GM12865 (cell line): Measurements from ENCODE around the gene FNIP1.

ENCODE experiments used
- DNase-seq: peaks from one replicate; pipeline ENCODE4 v3.0.0; 2010; ENCODE audit warnings: low read depth
- H3K4me3 ChIP-seq: 2 replicates; pipeline ENCODE4 v1.5.1; 2011; ENCODE audit warnings: mild to moderate bottlenecking, low read depth, low read length, control low read depth
- TF ChIP-seq, protein P1 (sequence below): IDR thresholded peaks from 2 replicates; pipeline ENCODE4 v1.5.1; 2011; ENCODE audit warnings: low read length, control low read depth, low read depth, inconsistent platforms; ENCODE audit not compliant: insufficient read depth; ENCODE audit errors: missing control alignments

FNIP1 gene

DNA sequence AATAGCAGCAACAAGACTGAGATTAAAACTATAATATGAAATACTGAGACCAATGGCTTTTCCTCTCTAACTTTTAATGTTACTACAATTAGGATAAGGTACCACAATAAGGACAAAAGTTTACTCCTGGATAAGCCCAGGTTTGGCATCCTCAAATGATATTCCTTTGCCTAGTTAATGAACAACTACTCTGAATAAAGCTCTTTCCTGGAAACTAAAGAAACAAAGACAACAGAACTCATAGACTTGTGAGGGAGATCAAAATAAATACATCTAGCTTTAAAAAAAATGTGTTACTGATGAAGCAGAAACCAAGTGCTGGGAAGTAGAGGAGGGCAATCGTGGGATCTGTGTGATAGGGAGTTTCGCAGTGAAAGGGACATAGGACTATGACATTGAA, 142.5 kb downstream of the FNIP1 start:
- H3K4me3 ChIP-seq: no peak overlapping the region
- no peak for DNase-seq
- TF ChIP-seq, protein P1, sequence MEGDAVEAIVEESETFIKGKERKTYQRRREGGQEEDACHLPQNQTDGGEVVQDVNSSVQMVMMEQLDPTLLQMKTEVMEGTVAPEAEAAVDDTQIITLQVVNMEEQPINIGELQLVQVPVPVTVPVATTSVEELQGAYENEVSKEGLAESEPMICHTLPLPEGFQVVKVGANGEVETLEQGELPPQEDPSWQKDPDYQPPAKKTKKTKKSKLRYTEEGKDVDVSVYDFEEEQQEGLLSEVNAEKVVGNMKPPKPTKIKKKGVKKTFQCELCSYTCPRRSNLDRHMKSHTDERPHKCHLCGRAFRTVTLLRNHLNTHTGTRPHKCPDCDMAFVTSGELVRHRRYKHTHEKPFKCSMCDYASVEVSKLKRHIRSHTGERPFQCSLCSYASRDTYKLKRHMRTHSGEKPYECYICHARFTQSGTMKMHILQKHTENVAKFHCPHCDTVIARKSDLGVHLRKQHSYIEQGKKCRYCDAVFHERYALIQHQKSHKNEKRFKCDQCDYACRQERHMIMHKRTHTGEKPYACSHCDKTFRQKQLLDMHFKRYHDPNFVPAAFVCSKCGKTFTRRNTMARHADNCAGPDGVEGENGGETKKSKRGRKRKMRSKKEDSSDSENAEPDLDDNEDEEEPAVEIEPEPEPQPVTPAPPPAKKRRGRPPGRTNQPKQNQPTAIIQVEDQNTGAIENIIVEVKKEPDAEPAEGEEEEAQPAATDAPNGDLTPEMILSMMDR: no peak

DNA sequence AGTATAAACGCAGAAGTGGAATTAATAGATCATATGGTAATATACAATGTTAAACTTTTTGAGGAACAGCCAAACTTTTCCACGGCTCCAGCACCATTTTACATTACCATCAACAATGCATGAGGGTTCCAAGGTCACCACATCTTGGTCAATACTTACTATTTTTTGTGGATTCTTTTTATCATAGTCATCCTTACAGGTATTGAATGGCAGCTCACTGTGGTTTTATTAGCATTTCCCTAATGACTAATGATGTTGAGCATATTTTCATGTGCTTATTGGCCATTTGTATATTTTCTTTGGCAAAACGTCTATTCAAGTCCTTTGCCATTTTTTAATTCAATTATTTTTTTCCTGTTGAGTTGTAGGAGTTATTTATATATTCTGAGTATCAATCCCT, 147.7 kb downstream of the FNIP1 start:
- TF ChIP-seq, protein P1: no peak
- H3K4me3 ChIP-seq: no peak overlapping the region
- DNase-seq: no peak

DNA sequence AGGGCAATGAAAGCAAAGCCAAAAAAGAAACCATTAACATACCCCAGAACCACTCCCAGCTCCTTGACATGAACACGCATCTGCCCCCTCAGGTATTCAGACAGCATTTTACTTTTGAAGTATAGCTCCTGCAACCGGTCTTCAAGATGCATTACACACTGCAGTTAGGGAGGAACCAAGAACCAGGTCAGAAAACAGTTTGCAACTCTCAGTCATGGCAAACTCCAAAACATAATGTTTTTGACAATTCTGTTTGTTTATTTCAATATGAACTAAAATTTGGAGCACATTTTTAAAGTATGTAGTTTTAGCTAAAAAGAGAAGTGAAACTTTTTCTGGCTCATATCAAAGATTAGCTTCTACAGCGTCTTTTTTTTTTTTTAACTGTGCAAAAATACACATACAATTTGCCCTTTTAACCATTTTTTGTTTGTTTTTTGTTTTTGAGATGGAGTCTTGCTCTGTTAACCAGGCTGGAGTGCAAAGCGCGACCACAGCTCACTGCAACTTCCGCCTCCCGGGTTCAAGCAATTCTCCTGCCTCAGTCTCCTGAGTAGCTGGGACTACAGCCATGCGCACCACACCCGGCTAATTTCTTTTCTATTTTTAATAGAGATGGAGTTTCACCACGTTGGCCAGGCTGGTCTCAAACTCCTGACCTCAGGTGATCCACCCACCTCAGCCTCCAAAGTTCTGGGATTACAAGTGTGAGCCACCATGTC, 149.6 kb downstream of the FNIP1 start:
- peak; percentile 54 for DNase-seq
- TF ChIP-seq, protein P1: no peak
- H3K4me3 ChIP-seq: peak overlapping the region; percentile 14; the same call in 1 of the 2 replicates

DNA sequence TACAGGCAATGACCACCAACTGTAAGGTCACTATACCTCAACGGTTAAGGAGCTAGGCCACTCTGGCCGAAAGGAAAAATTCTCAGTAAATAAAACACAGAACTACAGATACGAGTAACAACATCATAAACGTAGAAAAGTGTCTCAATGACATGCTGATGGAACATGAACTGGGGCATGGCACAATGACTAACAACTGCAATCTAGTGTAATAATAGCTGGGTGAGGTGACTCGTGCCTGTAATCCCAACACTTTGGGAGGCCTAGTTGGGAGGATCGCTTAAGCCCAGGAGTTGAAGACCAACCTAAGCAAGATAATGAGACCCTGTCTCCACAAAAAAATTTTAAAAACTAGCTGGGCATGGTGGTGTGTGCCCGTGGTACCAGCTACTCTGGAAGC, 152.0 kb downstream of the FNIP1 start:
- no peak for DNase-seq
- no peak overlapping the region for H3K4me3 ChIP-seq
- TF ChIP-seq, protein P1: no peak

DNA sequence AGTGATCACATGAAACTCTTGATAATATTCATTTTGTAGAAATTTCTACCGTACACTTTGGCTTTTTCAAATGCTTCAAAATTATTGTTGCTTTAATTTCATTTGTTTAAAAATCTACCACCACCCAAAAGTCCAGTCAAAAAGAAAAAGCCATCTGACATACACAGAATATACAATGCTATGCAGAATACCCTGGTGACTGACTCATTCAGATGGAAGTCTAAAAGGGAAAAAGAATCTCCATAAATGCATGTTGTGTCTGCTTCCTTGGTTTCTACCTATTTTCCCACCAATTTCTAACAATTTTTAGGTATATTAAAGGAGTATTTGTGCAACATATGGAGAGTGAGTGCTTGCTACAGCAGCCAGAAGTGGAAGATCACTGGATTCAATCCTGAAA, 152.4 kb downstream of the FNIP1 start:
- no peak overlapping the region for H3K4me3 ChIP-seq
- no peak for DNase-seq
- TF ChIP-seq, protein P1: no peak

DNA sequence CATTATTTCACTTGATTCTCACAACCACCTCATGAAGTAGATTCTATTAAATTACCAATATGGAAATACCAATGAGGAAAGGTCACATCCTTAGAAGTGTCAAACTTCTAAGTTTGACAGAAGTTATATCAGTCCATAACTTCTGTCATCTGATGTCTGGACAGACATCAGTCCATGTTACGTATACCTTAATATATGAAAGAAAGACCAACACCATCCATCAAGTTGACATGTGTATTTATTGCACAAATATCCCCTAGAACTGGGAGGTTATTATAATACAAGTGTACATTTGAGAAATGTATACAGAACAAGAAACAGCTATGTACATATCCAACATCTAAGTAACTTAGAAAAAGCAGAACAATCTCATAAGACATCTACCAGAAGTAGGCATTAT, 155.3 kb downstream of the FNIP1 start:
- H3K4me3 ChIP-seq: no peak overlapping the region
- TF ChIP-seq, protein P1: no peak
- no peak for DNase-seq
